Right lobe of liver (tissue), 4 donors: ENCODE data around the gene SMIM3.

ENCODE experiments used
- CTCF ChIP-seq, 4 donors: fragments of 200-600 bp in 3 of 4; fragments of 450-650 bp in 1 of 4; IDR thresholded peaks; one replicate each; pipeline versions ENCODE4 v1.5.1 to v1.8.0; 2016 to 2022; ENCODE audit warnings: antibody characterized with exemption in 4 of 4, mild to moderate bottlenecking in 2 of 4
- POLR2A ChIP-seq: fragments of 450-650 bp; IDR thresholded peaks from one replicate; pipeline ENCODE4 v1.6.1; 2017; ENCODE audit warnings: antibody characterized with exemption, mild to moderate bottlenecking
- donor health status: DM: no; HTN: no; CAD: no.
- donor health status: DM: no; HTN: no; CAD: no.
- donor health status: DM: no; HTN: yes; CAD: no.

- TF ChIP-seq CTCF (IDR thresholded peaks at IDR 0.05) (no peak), POLR2A (no peak)
Observed at GRCh38 chr5:150787656-150788055, 9.1 kb downstream of the SMIM3 start.
